Mucosa of rectum (tissue), 2 donors: ENCODE results near the gene OPN1SW.

ENCODE experiments used
- H3K27ac ChIP-seq, 2 donors: one replicate each; pipeline ENCODE4 v1.7.0; 2013; ENCODE audit warnings: inconsistent platforms in 2 of 2, low read depth in 2 of 2, low read length in 2 of 2
- H3K27me3 ChIP-seq, 2 donors: one replicate each; pipeline ENCODE4 v1.7.0; 2013; ENCODE audit warnings: low read length in 2 of 2; ENCODE audit not compliant: control insufficient read depth in 2 of 2, insufficient read depth in 2 of 2
- H3K36me3 ChIP-seq, 2 donors: one replicate each; pipeline ENCODE4 v1.7.0; 2013; ENCODE audit warnings: low read length in 2 of 2; ENCODE audit not compliant: control insufficient read depth in 2 of 2, insufficient read depth in 2 of 2
- H3K4me1 ChIP-seq, 2 donors: one replicate each; pipeline ENCODE4 v1.7.0; 2013; ENCODE audit warnings: low read length in 2 of 2, mild to moderate bottlenecking in 1 of 2; ENCODE audit not compliant: control insufficient read depth in 2 of 2, insufficient read depth in 2 of 2
- H3K4me3 ChIP-seq, 2 donors: one replicate each; pipeline ENCODE4 v1.7.0; 2013; ENCODE audit warnings: low read length in 2 of 2
- H3K9ac ChIP-seq, 2 donors: one replicate each; pipeline ENCODE4 v1.7.0; 2013; ENCODE audit warnings: low read length in 2 of 2, low read depth in 1 of 2, mild to moderate bottlenecking in 1 of 2
- H3K9me3 ChIP-seq, 2 donors: one replicate each; pipeline ENCODE4 v1.7.0; 2013; ENCODE audit warnings: low read length in 2 of 2; ENCODE audit not compliant: control insufficient read depth in 2 of 2
- donor health status: healthy.
- donor health status: Normal muscosa, but diverticular disease.

OPN1SW gene

GRCh38 chr7:128783143-128783861 lies 7.7 kb upstream of the OPN1SW start:
- Histone ChIP-seq H3K4me3 (no peak overlapping the region), H3K4me1 (no peaks in the 10 kb centered on the region), H3K27ac (no peak overlapping the region), H3K36me3 (no peaks in the 10 kb centered on the region), H3K9me3 (no peaks in the 10 kb centered on the region), H3K27me3 (no peaks in the 10 kb centered on the region), H3K9ac (no peak overlapping the region)

DNA sequence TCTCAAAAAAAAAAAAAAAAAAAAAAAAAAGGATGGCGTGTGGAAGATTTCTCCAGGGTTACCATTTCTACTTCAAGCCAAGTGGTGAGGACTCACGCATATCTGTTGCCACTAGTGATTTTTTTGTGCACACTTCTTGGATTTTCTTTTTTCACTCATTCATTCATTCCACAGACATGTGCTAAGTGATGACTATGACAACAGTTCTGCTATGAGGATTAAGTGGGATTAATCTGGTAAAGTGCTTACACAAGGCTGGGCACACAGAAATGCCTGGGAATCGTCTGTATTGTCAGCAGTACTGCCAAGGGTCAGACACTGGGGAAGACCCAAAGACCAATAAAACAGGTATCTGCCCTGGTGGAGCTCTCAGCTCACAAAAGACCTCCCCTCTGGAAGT lies 6.3 kb upstream of the OPN1SW start:
- no peaks in the 10 kb centered on the region for H3K4me1 ChIP-seq
- no peak overlapping the region for H3K9ac ChIP-seq
- H3K4me3 ChIP-seq: no peak overlapping the region
- H3K27me3 ChIP-seq: no peaks in the 10 kb centered on the region
- no peaks in the 10 kb centered on the region for H3K36me3 ChIP-seq
- no peaks in the 10 kb centered on the region for H3K9me3 ChIP-seq
- H3K27ac ChIP-seq: no peak overlapping the region

DNA sequence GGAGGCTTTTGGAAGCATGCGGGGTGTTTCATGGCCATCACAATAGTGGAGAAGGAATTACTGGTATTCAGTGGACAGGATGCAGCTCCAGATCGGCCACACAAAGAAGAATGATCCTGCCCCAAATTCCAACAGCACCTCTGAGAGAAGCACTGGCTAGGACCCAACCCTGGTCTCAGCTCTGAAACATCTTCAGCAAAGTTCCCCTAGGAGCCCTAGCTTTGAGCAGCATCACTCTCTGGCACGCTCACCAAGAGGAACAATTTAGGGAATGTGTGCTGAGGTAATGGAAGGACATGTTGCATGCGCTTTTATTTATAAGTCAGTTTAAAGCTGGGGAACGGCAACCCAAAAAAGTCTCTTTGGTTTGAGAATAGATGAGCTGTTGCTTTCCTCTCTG lies 5.5 kb upstream of the OPN1SW start:
- Histone ChIP-seq H3K36me3 (no peaks in the 10 kb centered on the region), H3K27ac (no peak overlapping the region), H3K9me3 (no peaks in the 10 kb centered on the region), H3K9ac (no peak overlapping the region), H3K4me3 (no peak overlapping the region), H3K27me3 (no peaks in the 10 kb centered on the region), H3K4me1 (no peaks in the 10 kb centered on the region)

- H3K4me1 ChIP-seq: no peaks in the 10 kb centered on the region
- H3K27me3 ChIP-seq: no peaks in the 10 kb centered on the region
- H3K27ac ChIP-seq: no peak overlapping the region
- no peak overlapping the region for H3K4me3 ChIP-seq
- no peaks in the 10 kb centered on the region for H3K36me3 ChIP-seq
- H3K9ac ChIP-seq: no peak overlapping the region
- H3K9me3 ChIP-seq: no peaks in the 10 kb centered on the region
Measured at GRCh38 chr7:128778946-128779345, 3.4 kb upstream of the OPN1SW start.

DNA sequence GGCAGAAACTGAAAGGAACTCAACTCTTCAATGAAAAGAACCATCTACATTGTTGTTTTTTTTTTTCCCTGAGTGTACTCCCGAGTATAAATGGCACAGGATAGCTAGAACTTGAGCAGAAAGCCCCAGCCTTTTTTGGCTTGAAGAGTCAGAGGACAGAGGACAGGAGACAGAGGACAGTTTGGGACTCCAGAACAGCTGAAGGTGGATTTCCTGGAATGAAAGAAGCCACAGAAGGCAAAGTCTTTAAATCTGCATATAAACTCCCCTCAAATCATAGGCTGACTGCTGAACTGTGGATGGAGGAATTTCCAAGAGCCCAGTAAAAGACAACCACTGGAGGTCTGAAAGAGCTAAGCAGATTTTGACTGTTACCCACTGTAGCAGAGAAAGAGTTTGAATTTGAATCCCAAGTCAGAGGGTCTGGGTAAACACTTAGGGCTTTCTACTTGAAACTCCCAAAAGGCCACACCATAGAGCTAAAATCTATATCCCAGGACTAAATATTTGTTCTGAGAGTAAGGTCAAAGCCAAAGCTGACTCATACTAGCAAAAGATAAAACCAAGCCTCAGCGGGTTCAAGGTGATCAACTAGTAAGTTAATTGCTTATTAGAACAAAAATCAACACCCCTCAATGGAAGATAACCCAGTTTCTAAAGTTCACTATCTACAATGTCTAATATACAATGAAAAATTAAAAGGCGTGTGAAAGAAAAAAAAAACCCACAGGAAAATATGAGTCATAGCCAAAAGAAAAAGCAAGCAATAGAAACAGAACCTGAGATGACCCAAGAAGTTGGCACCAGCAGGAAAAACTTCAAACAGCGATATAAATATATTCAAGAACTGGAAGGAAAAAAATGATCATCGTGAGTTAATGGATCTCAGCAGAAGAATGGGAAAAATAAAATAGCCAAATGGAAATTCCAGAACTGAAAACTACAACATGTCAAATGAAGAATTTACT lies 1.8 kb upstream of the OPN1SW start:
- Histone ChIP-seq H3K4me1 (no peaks in the 10 kb centered on the region), H3K27me3 (no peaks in the 10 kb centered on the region), H3K9me3 (no peaks in the 10 kb centered on the region), H3K9ac (no peak overlapping the region), H3K4me3 (no peak overlapping the region), H3K36me3 (peaks cover 4 to 5% of the 10 kb centered on the region in 2 donors), H3K27ac (no peak overlapping the region)

GRCh38 chr7:128774921-128775320 lies 673 bp downstream of the OPN1SW start:
- no peak overlapping the region for H3K4me3 ChIP-seq
- no peak overlapping the region for H3K27ac ChIP-seq
- peaks cover 20 to 25% of the 10 kb centered on the region in 2 donors for H3K36me3 ChIP-seq
- no peak overlapping the region for H3K9ac ChIP-seq
- no peaks in the 10 kb centered on the region for H3K4me1 ChIP-seq
- H3K9me3 ChIP-seq: no peaks in the 10 kb centered on the region
- H3K27me3 ChIP-seq: no peaks in the 10 kb centered on the region

DNA sequence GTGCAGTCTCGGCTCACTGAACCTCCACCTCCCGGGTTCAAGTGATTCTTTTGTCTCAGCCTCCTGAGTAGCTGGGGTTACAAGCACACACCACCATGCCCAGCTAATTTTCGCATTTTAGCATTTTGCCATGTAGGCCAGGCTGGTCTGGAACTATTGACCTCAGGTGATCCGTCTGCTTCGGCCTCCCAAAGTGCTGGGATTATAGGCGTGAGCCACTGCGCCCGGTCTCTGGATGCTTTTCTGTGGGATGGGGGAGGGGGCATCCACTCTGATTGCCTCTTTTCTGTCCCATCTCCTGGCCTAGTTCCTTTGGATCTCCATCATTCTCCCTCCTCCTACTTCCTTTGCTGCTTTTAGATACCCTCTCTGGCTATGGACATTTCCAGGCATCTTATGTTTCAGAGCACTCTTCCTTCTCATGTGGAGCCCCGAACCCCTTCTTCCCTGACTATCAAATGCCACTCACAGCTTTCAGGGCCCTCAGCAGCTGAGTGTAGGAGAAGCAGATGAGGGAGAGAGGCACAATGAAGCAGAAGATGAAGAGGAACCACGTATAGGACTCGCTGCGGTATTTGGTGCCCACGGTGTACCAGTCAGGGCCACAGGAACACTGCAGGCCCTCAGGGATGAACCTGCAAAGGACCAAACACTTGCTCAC lies 1.4 kb downstream of the OPN1SW start:
- Histone ChIP-seq H3K9me3 (no peaks in the 10 kb centered on the region), H3K4me3 (no peak overlapping the region), H3K9ac (no peak overlapping the region), H3K36me3 (peaks cover 26 to 32% of the 10 kb centered on the region in 2 donors), H3K4me1 (no peaks in the 10 kb centered on the region), H3K27me3 (no peaks in the 10 kb centered on the region), H3K27ac (no peak overlapping the region)

GRCh38 chr7:128773604-128774003 lies 2.0 kb downstream of the OPN1SW start:
- no peaks in the 10 kb centered on the region for H3K9me3 ChIP-seq
- no peak overlapping the region for H3K9ac ChIP-seq
- no peaks in the 10 kb centered on the region for H3K4me1 ChIP-seq
- peaks cover 30 to 36% of the 10 kb centered on the region in 2 donors for H3K36me3 ChIP-seq
- H3K4me3 ChIP-seq: no peak overlapping the region
- no peak overlapping the region for H3K27ac ChIP-seq
- H3K27me3 ChIP-seq: no peaks in the 10 kb centered on the region

GRCh38 chr7:128770233-128770632 lies 5.4 kb downstream of the OPN1SW start:
- H3K27ac ChIP-seq: no peak overlapping the region
- no peaks in the 10 kb centered on the region for H3K4me1 ChIP-seq
- H3K4me3 ChIP-seq: no peak overlapping the region
- no peak overlapping the region for H3K9ac ChIP-seq
- H3K27me3 ChIP-seq: no peaks in the 10 kb centered on the region
- peaks cover 46 to 50% of the 10 kb centered on the region in 2 donors for H3K36me3 ChIP-seq
- H3K9me3 ChIP-seq: no peaks in the 10 kb centered on the region
